ENCODE results near the gene SYCP2.

SYCP2 gene

DNA sequence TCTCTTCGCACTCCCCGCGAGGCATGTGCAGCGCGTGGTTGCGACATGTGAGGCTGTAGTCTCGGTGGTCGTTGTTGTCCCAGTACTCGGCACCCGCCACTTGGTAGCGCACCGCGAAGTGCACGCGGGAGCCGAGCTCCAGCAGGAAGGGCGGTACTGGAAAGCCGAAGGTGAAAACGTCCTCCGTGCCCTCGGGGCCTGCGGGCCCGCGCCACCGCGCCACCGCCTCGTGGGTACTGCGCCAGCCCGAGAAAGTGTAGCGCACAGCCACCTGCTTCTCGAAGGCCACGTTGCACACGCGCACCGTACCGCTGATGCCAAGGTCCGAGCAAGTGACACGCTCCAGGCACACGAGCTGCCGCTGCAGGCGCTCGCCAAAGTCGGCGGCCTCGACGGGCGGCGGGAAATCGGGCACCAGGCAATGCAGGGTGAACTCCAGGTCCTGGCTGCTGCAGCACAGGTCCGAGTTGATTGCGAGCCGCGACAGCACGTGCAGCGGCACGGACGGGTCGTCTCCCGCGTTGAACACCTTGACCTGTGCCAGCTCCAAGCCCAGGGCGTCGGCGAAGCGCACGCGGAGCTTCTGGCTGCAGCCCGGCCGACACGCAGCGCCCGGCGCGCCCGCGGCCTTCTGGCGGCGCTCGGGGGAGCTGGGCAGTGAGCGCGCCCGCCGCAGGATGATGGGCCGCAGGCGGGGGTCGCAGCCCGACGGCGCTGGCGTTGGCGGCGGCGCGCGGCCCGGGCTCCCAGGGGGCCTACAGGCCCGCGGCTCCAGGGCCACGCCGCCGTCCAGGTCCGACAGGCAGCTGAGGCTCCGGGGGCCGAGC, 5.8 kb upstream of the SYCP2 start:
- TF ChIP-seq EZH2 (IDR thresholded peaks at IDR 0.05; ENCODE audit: borderline replicate concordance, low read length): no peak
- TF ChIP-seq, protein P1, sequence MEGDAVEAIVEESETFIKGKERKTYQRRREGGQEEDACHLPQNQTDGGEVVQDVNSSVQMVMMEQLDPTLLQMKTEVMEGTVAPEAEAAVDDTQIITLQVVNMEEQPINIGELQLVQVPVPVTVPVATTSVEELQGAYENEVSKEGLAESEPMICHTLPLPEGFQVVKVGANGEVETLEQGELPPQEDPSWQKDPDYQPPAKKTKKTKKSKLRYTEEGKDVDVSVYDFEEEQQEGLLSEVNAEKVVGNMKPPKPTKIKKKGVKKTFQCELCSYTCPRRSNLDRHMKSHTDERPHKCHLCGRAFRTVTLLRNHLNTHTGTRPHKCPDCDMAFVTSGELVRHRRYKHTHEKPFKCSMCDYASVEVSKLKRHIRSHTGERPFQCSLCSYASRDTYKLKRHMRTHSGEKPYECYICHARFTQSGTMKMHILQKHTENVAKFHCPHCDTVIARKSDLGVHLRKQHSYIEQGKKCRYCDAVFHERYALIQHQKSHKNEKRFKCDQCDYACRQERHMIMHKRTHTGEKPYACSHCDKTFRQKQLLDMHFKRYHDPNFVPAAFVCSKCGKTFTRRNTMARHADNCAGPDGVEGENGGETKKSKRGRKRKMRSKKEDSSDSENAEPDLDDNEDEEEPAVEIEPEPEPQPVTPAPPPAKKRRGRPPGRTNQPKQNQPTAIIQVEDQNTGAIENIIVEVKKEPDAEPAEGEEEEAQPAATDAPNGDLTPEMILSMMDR (IDR thresholded peaks at IDR 0.05; ENCODE audit: low read length): no peak
- no peaks in the 10 kb centered on the region for H3K9me2 ChIP-seq (ENCODE audit: low read depth, low read length)
- H2AFZ ChIP-seq (ENCODE audit: low read length): no peak overlapping the region
- H3K27ac ChIP-seq (ENCODE audit: low read depth, low read length, poor library complexity, severe bottlenecking): no peak overlapping the region
- H3K27me3 ChIP-seq (ENCODE audit: insufficient read depth, low read length): no peaks in the 10 kb centered on the region
- peak overlapping the region; percentile 92 for H3K4me3 ChIP-seq (ENCODE audit: low read depth, low read length, poor library complexity, severe bottlenecking)
- H3K79me2 ChIP-seq (ENCODE audit: insufficient read depth, low read length): no peaks in the 10 kb centered on the region
- peaks cover 35% of the 10 kb centered on the region for H3K4me1 ChIP-seq (ENCODE audit: insufficient read depth, low read length, severe bottlenecking)
- H3K9ac ChIP-seq (ENCODE audit: low read length): peak overlapping the region; percentile 97
- peaks cover 17% of the 10 kb centered on the region for H3K36me3 ChIP-seq (ENCODE audit: insufficient read depth, low read length)
- no peaks in the 10 kb centered on the region for H4K20me1 ChIP-seq (ENCODE audit: insufficient read depth, low read length)
- H3K9me3 ChIP-seq (ENCODE audit: low read length): no peaks in the 10 kb centered on the region
- peak overlapping the region; percentile 77 for H3K4me2 ChIP-seq (ENCODE audit: low read length)
- H3F3A ChIP-seq (ENCODE audit: insufficient read depth, low read length): no peaks in the 10 kb centered on the region

DNA sequence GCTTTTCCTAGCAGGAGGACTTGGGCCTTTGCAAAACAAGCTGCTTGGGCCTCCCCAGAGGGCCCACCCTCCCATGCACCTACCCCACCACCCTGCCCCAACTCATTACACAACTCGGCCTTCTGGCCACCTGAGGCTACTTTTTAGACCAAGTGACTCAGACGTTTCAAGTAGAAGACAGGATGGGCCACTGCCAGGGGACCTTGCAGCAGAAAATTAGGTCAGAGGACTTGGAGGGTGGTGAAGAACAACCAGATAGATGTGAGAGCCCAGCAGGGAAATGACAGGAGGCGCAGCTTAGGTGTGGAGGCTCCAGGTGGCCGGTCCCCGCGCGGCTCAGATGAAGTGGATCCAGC, 5.2 kb upstream of the SYCP2 start:
- H3K36me3 ChIP-seq (ENCODE audit: insufficient read depth, low read length): peaks cover 11% of the 10 kb centered on the region
- H3K4me1 ChIP-seq (ENCODE audit: insufficient read depth, low read length, severe bottlenecking): peaks cover 35% of the 10 kb centered on the region
- H3K9ac ChIP-seq (ENCODE audit: low read length): no peak overlapping the region; the same call in 1 of the 2 replicates
- H3K4me3 ChIP-seq (ENCODE audit: low read depth, low read length, poor library complexity, severe bottlenecking): peak overlapping the region; percentile 13
- no peaks in the 10 kb centered on the region for H3K9me2 ChIP-seq (ENCODE audit: low read depth, low read length)
- H3K9me3 ChIP-seq (ENCODE audit: low read length): no peaks in the 10 kb centered on the region
- H3K79me2 ChIP-seq (ENCODE audit: insufficient read depth, low read length): no peaks in the 10 kb centered on the region
- no peak overlapping the region for H2AFZ ChIP-seq (ENCODE audit: low read length)
- no peaks in the 10 kb centered on the region for H3F3A ChIP-seq (ENCODE audit: insufficient read depth, low read length)
- no peaks in the 10 kb centered on the region for H4K20me1 ChIP-seq (ENCODE audit: insufficient read depth, low read length)
- peak overlapping the region; percentile 77; the same call in 1 of the 2 replicates for H3K4me2 ChIP-seq (ENCODE audit: low read length)
- H3K27me3 ChIP-seq (ENCODE audit: insufficient read depth, low read length): no peaks in the 10 kb centered on the region
- TF ChIP-seq, protein P1 (IDR thresholded peaks at IDR 0.05; ENCODE audit: low read length): no peak
- TF ChIP-seq EZH2 (IDR thresholded peaks at IDR 0.05; ENCODE audit: borderline replicate concordance, low read length): no peak
- H3K27ac ChIP-seq (ENCODE audit: low read depth, low read length, poor library complexity, severe bottlenecking): no peak overlapping the region

DNA sequence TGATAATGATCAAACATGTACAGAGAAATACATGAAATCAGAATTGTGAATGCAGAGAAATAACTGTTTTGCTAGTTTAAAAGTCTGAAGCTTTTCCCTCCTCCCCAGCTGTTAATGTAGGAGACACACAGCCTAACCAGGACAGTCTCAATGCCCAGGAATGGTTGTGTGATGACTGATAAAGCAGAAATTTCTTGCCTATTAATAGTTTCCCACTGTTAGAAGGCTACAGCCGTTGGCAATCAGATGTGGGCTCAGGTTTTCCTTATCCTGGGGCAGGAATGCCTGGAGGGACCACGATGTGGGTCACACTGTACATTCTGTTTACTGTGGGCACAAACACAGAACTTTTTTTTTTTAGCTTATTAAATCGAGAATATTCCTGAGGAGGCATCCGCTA, 4.8 kb upstream of the SYCP2 start:
- H3K27me3 ChIP-seq (ENCODE audit: insufficient read depth, low read length): no peaks in the 10 kb centered on the region
- no peaks in the 10 kb centered on the region for H4K20me1 ChIP-seq (ENCODE audit: insufficient read depth, low read length)
- peaks cover 7% of the 10 kb centered on the region for H3K36me3 ChIP-seq (ENCODE audit: insufficient read depth, low read length)
- H3K4me3 ChIP-seq (ENCODE audit: low read depth, low read length, poor library complexity, severe bottlenecking): peak overlapping the region; percentile 24
- H3K9me3 ChIP-seq (ENCODE audit: low read length): no peaks in the 10 kb centered on the region
- no peak overlapping the region for H2AFZ ChIP-seq (ENCODE audit: low read length)
- TF ChIP-seq, protein P1 (IDR thresholded peaks at IDR 0.05; ENCODE audit: low read length): no peak
- no peak for TF ChIP-seq EZH2 (IDR thresholded peaks at IDR 0.05; ENCODE audit: borderline replicate concordance, low read length)
- no peaks in the 10 kb centered on the region for H3K9me2 ChIP-seq (ENCODE audit: low read depth, low read length)
- H3K79me2 ChIP-seq (ENCODE audit: insufficient read depth, low read length): no peaks in the 10 kb centered on the region
- no peaks in the 10 kb centered on the region for H3F3A ChIP-seq (ENCODE audit: insufficient read depth, low read length)
- H3K4me2 ChIP-seq (ENCODE audit: low read length): peak overlapping the region; percentile 77; the same call in 1 of the 2 replicates
- peaks cover 35% of the 10 kb centered on the region for H3K4me1 ChIP-seq (ENCODE audit: insufficient read depth, low read length, severe bottlenecking)
- no peak overlapping the region for H3K27ac ChIP-seq (ENCODE audit: low read depth, low read length, poor library complexity, severe bottlenecking)
- no peak overlapping the region; the same call in 1 of the 2 replicates for H3K9ac ChIP-seq (ENCODE audit: low read length)
